Measurements from ENCODE around the gene SMARCA4.

SMARCA4 gene

DNA sequence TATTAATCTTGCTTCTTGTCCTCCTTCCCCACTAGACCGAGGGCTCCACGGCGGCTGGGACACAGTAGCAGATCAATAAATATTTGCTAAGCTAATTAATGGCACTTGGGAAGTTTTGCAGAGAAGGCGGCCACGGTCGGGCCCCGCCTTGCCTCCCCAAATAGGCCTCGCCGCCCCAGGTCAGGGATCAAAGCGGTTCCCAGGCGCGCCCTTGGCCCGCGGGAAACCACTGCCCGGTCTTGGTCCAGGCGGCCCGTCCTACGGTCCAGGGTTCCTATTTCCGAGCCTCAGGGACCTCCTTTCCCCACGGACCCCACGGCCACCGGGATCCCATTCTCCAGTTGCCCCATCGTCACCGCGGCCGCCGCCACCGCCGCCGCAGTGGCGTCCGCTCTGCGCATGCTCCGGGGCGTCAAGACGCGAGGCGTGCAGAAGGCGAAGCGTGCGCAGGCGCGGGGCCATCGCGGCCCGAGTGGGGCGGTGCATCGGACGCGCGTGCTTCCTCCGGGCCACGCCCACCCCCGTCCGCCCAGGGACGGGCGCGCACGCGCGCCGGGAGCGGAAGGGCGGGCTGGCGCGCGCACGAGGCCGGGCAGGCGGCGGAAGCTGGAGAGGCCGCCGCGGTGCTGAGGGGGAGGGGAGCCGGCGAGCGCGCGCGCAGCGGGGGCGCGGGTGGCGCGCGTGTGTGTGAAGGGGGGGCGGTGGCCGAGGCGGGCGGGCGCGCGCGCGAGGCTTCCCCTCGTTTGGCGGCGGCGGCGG is at the start of gene SMARCA4:
Gene SMARCA4 (plus strand): TSS at position 717 of the 759 bp plus-strand sequence. CDS start 23,122 bp downstream, outside the sequence.
- TF ChIP-seq, protein P1, sequence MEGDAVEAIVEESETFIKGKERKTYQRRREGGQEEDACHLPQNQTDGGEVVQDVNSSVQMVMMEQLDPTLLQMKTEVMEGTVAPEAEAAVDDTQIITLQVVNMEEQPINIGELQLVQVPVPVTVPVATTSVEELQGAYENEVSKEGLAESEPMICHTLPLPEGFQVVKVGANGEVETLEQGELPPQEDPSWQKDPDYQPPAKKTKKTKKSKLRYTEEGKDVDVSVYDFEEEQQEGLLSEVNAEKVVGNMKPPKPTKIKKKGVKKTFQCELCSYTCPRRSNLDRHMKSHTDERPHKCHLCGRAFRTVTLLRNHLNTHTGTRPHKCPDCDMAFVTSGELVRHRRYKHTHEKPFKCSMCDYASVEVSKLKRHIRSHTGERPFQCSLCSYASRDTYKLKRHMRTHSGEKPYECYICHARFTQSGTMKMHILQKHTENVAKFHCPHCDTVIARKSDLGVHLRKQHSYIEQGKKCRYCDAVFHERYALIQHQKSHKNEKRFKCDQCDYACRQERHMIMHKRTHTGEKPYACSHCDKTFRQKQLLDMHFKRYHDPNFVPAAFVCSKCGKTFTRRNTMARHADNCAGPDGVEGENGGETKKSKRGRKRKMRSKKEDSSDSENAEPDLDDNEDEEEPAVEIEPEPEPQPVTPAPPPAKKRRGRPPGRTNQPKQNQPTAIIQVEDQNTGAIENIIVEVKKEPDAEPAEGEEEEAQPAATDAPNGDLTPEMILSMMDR (conservative IDR thresholded peaks at IDR 0.05; ENCODE audit: low read depth, low read length), result no peak
- peak within 1 kb of the TSS; percentile 95 for H3K4me3 ChIP-seq (ENCODE audit: low read length)

DNA sequence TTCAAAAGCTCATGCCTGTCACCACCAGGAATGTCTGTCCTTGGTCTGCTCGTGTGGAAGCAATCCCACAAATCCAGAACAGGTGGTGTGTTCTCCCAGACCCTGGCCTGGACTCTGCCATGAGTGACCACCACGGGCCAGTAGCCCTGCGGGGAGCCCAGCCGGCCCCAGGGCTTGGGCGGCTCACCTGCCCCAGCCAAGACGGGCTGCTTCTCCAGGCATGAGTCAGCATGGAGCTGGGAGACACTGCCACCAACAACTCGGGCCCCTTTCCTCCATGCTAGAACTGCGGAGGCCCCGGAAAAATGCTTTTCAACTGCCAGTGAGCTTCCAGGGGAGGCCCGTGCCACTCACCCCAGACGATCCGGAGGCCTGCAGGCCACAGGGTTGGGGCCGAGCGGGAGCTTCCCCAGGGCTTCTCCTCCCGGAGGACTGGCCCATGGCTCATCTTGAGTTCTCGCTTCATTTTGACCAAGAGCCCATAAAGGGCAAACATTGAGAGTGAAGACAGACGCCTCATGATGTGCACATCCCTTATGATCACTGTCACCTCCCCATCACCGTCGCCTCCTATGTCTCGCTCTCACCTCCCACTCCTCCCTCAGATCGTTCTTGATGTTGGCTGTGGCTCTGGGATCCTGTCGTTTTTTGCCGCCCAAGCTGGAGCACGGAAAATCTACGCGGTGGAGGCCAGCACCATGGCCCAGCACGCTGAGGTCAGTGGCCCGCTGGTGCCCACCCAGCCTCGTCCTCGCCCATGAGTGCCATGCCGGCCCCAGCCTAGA is 49.1 kb upstream of the SMARCA4 start:
- DNase-seq (ENCODE audit: low read depth), result no peak
- H3K4me3 ChIP-seq (ENCODE audit: low read length), result no peak overlapping the region
- TF ChIP-seq, protein P1 (conservative IDR thresholded peaks at IDR 0.05; ENCODE audit: low read depth, low read length), result no peak

More for the DNA sequence above, at the start of gene SMARCA4:
- peak; percentile 86 for DNase-seq (ENCODE audit: low read depth)

DNA sequence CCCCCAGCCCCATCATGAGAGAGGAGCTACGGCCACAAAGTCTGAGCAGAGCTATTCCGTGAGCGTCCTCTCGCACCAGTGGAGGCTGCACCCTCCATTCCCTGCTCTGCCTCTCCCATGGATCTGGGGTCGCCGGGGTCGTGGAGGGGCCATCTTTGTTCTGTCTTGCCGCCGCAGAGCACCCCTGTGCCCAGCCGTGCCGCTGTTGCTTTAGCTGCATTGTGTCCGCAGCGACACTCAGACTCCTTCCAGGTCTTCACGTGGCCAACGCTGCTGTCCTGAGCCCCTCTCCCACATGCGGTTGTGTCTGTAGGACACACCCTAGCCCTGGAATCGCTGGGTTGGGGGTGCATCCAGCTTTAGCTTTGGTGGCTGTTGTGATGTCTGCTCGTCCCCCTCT is 48.2 kb upstream of the SMARCA4 start:
- DNase-seq (ENCODE audit: low read depth), result no peak
- TF ChIP-seq, protein P1 (conservative IDR thresholded peaks at IDR 0.05; ENCODE audit: low read depth, low read length), result no peak
- no peak overlapping the region for H3K4me3 ChIP-seq (ENCODE audit: low read length)

DNA sequence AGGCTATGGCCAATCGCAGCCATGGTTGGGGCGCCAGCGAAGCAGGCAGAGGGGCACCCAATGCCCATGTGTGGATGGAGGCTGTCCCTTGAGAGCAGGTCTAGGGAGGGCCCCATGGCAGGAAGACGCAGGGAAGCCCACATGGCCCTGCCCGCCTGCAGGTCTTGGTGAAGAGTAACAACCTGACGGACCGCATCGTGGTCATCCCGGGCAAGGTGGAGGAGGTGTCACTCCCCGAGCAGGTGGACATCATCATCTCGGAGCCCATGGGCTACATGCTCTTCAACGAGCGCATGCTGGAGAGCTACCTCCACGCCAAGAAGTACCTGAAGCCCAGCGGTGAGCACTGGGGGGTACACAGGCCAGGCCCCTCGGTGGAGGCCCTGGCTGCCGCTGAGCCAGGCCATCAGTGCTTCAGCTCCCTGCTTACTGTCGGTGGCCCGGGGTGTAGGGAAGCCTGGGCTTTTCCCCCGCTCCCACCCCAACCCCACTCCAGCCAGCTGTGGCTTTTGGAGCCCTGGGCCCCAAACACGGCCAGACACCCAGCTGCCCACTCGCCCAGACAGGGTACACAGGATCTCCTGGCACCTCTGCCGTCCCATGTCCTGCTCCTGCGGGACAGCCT is 47.0 kb upstream of the SMARCA4 start:
- TF ChIP-seq, protein P1 (conservative IDR thresholded peaks at IDR 0.05; ENCODE audit: low read depth, low read length), result no peak
- no peak for DNase-seq (ENCODE audit: low read depth)
- H3K4me3 ChIP-seq (ENCODE audit: low read length), result no peak overlapping the region

DNA sequence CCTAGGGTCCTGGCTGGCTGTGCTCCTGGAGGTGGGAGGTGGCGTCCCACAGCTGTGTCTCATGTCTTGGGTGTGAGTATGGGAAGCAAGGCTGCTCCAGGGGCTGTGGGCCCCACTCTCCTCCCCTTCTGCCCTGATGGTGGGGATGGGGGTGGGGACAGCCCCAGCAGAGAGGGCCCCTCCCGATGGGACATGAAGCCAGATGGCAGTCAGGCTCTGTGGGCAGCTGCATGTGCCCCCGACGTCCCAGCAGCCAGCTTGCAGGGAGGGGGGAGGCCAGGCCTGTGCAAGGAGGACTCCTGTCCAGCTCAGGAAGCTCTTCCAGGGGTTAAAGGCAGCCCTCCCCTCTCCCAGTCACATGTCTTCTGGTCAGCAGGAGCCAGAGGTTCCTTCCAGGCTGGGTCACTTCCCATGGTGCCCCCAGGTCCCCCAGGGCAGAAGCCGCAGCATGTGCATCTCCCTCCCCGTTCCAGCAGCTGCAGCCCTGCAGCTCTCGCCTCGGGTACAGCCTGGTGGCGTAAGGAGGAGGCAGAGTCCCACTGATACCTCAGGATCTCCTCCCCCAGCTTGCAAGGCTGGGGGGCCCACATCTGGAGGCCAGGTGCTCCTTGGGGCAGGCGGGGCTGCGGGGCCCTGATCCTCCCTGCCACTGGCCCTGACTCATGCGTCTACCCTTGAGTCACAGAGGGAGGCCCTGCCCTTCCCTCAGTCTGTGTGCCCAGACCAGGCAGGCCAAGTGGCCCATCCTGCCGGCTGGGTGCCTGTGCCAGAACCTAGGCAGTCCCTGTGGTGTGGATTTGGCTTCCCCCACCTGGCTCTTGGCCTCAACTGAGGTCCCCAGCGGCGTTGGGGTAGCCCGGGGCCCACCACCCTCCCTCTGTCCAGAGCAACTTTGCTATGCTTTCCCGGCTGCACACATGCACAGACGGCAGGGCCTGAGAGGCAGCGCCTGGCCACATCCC is 45.4 kb upstream of the SMARCA4 start:
- TF ChIP-seq, protein P1 (conservative IDR thresholded peaks at IDR 0.05; ENCODE audit: low read depth, low read length), result no peak
- H3K4me3 ChIP-seq (ENCODE audit: low read length), result no peak overlapping the region

DNA sequence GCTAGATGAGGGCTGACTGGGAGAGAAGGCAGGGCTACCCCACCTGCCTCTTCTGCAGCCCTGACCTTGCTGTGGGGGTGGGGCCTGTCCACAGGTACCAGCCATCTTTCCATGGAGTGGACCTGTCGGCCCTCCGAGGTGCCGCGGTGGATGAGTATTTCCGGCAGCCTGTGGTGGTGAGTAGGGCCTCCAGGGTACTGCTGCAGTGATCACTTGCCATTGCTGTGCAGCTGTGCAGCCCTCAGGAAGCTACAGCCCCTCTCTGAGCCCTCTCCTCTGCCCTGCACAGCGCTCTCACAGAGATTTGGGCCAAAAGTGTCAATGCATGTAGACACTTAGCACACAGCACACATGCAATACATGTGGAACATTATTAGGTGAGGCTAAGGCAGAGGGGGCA is 44.2 kb upstream of the SMARCA4 start:
- TF ChIP-seq, protein P1 (conservative IDR thresholded peaks at IDR 0.05; ENCODE audit: low read depth, low read length), result no peak
- H3K4me3 ChIP-seq (ENCODE audit: low read length), result no peak overlapping the region
- DNase-seq (ENCODE audit: low read depth), result no peak

More for the DNA sequence above, 45.4 kb upstream of the SMARCA4 start:
- DNase-seq (ENCODE audit: low read depth), result no peak

Measured in retinal pigment epithelial cell (primary cell).